Esophagus muscularis mucosa (tissue), 4 donors: ENCODE measurements around the gene PGBD5. TPM values are rescaled to one million over a fixed set of nuclear protein-coding genes. Genes with fewer than 3 reads are reported as not detected.

Source experiments
- DNase-seq: peaks from one replicate; pipeline ENCODE4 v3.0.0-alpha.2; 2017; ENCODE audit errors: extremely low spot score
- H3K27ac ChIP-seq, 4 donors: fragments of 200-600 bp; sonication (generic); replicated peaks in 1 of 4; 1 replicate in 3 of 4; 2 replicates in 1 of 4; pipeline ENCODE4 v1.5.1; 2016 to 2019; ENCODE audit warnings: mild to moderate bottlenecking in 1 of 4
- H3K27me3 ChIP-seq, 4 donors: fragments of 200-600 bp; sonication (generic); one replicate each; pipeline versions ENCODE4 v1.5.1 to v1.6.0; 2016 to 2019
- H3K36me3 ChIP-seq, 4 donors: fragments of 200-600 bp; sonication (generic); one replicate each; pipeline ENCODE4 v1.5.1; 2016 to 2019
- H3K4me1 ChIP-seq, 4 donors: fragments of 200-600 bp; sonication (generic); one replicate each; pipeline ENCODE4 v1.5.1; 2016 to 2019
- H3K4me3 ChIP-seq, 4 donors: fragments of 200-600 bp; sonication (generic); 1 replicate in 2 of 4; 2 replicates in 2 of 4; pipeline ENCODE4 v1.5.1; 2016 to 2019; ENCODE audit warnings: mild to moderate bottlenecking in 4 of 4, moderate library complexity in 1 of 4
- H3K9me3 ChIP-seq, 4 donors: fragments of 200-600 bp; sonication (generic); 1 replicate in 3 of 4; 2 replicates in 1 of 4; pipeline ENCODE4 v1.5.1; 2016 to 2019
- EP300 ChIP-seq: sonication (generic); formaldehyde crosslinking; IDR thresholded peaks from one replicate; pipeline ENCODE4 v1.6.1; 2017; ENCODE audit warnings: antibody characterized with exemption
- POLR2A ChIP-seq: fragments of 450-650 bp; IDR thresholded peaks from one replicate; pipeline ENCODE4 v1.6.1; 2017; ENCODE audit warnings: antibody characterized with exemption, moderate library complexity, mild to moderate bottlenecking, low read depth
- POLR2AphosphoS5 ChIP-seq, 2 donors: sonication (generic); formaldehyde crosslinking; IDR thresholded peaks; one replicate each; pipeline ENCODE4 v1.6.1; 2017; ENCODE audit warnings: antibody characterized with exemption in 2 of 2
- WGBS: methylation state at CpG from one replicate; pipeline ENCODE4 v1.1.5; 2018; 5-methylcytosine and 5-hydroxymethylcytosine counted together
- intact Hi-C: fragments of 100-400 bp; cut with DNase I; formaldehyde crosslinking; loops from one replicate; pipeline ENCODE4 v1.15.1; 2023
- total RNA-seq, 4 donors: library from RNA; depleted of rRNA; stranded (reverse); fragments of >200 nt; gene quantifications; one replicate each; pipeline versions ENCODE4 v1.1.0 to v1.2.1, GENCODE V29; 2016
- TF ChIP-seq, protein P1 (sequence below), 3 experiments: fragments of 200-600 bp in 2 of 3; fragments of 450-650 bp in 1 of 3; sonication (generic) in 2 of 3; IDR thresholded peaks; one replicate each; pipeline ENCODE4 v1.5.1; 2017 to 2019; ENCODE audit warnings: antibody characterized with exemption in 3 of 3, mild to moderate bottlenecking in 2 of 3, moderate library complexity in 1 of 3

PGBD5 gene
- total RNA-seq, 4 donors from 2014 or later, result 0.19 to 1.2 (median 0.62) TPM

DNA sequence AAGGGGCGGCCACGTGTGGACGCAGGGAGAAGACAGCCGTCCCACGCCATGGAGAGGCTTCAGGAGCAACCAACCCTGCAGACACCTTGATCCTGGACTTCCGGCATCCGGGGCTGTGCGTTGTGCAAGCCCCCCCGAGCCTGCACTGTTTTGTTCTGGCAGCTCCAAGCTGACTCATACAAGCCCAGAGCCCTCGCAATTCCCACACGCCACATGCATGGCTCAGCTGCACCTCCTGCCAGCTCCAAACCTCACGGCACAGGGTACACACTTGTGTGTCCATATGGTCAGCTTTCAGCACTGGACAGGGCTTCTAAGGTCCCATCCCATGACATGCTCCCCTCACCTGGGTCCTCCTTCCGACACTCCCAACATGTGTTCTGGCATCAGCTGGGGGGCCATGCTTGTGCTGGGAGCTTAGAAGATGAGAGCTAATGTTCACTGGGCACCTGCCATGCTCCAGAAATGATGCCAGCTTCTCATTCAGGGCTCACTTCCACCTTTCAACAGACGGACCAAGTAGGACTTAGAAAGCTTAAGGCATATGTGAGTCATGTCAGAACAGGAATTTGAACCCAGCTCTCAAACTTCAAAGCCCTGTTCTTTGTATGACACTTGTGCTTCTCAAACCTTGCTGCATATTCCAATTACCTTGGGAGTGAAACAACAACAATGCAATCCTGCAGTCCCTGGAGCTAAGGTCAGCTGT, 137.3 kb downstream of the PGBD5 start:
- H3K4me1 ChIP-seq, result no peaks in the 10 kb centered on the region
- TF ChIP-seq POLR2AphosphoS5 (IDR thresholded peaks at IDR 0.05), result no peak
- TF ChIP-seq POLR2A, result no peak
- no peak for DNase-seq
- intact Hi-C loops, result no loop called here
- H3K9me3 ChIP-seq, result no peaks in the 10 kb centered on the region
- H3K4me3 ChIP-seq, result no peak overlapping the region
- H3K36me3 ChIP-seq, result no peaks in the 10 kb centered on the region
- H3K27me3 ChIP-seq, result peaks cover 0 to 30% (median 0%) of the 10 kb centered on the region in 4 donors
- no peak overlapping the region for H3K27ac ChIP-seq
- 86% methylated on average over 8 of the region's 14 CpGs for WGBS

DNA sequence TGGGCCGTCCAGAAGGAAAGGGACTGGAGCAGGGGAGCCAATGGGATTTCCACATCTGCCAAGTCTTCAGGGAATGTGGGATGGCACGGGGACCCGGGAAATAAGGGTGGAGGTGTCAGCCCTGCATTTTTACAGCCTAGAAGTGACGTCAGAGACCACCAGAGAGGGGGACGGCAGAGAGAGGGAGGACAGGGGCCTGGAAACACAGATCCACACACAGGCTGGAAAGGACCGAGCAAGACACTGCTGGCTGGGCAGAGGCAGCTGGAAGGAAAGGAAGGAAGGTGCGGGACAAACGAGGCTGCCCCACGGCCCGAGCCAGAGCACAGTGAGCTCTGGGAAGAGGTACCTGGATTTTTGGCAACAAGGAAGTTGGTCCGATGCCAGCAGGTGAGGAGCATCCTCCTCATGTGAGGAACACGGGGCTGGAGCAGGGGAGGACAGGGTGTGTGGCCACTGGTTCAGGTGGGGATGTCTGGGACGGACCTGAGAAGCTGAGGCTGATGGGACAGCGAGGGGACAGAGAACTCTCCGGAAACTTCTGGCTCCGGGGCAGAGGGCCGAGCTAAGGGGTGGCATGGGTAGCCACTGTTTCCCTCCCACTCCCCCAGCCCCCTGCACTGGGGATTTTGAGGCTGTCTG, 138.3 kb downstream of the PGBD5 start:
- TF ChIP-seq EP300 (no peak), POLR2A (no peak), POLR2AphosphoS5 (IDR thresholded peaks at IDR 0.05) (no peak)
- TF ChIP-seq, protein P1, sequence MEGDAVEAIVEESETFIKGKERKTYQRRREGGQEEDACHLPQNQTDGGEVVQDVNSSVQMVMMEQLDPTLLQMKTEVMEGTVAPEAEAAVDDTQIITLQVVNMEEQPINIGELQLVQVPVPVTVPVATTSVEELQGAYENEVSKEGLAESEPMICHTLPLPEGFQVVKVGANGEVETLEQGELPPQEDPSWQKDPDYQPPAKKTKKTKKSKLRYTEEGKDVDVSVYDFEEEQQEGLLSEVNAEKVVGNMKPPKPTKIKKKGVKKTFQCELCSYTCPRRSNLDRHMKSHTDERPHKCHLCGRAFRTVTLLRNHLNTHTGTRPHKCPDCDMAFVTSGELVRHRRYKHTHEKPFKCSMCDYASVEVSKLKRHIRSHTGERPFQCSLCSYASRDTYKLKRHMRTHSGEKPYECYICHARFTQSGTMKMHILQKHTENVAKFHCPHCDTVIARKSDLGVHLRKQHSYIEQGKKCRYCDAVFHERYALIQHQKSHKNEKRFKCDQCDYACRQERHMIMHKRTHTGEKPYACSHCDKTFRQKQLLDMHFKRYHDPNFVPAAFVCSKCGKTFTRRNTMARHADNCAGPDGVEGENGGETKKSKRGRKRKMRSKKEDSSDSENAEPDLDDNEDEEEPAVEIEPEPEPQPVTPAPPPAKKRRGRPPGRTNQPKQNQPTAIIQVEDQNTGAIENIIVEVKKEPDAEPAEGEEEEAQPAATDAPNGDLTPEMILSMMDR (IDR thresholded peaks at IDR 0.05), result no peak
- H3K4me3 ChIP-seq, result no peak overlapping the region
- H3K4me1 ChIP-seq, result no peaks in the 10 kb centered on the region
- 82% methylated on average over 15 of the region's 17 CpGs for WGBS
- H3K36me3 ChIP-seq, result peaks cover 0 to 1% (median 0%) of the 10 kb centered on the region in 4 donors
- DNase-seq, result no peak
- peaks cover 0 to 30% (median 0%) of the 10 kb centered on the region in 4 donors for H3K27me3 ChIP-seq
- H3K27ac ChIP-seq, result no peak overlapping the region
- intact Hi-C loops, result no loop called here
- H3K9me3 ChIP-seq, result no peaks in the 10 kb centered on the region

DNA sequence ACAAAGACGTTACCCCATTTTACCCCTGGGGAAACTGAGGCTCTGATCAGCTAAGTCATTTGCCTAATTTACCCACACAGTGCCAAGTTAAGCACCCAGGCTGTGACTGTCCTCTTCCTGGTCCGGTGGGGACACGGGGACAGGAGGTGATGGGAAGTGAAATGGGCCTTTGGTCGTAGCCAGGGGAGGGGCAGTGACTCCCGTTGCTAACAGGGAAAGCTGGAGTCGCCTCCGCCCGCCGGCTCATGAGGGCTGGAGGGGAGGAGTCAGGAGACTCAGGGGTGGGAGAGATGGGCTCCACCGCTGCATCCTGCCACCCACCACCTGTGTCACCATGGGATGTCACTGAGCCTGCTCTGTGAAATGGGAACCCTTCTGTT, 139.3 kb downstream of the PGBD5 start:
- intact Hi-C loops, result no loop called here
- no peak overlapping the region for H3K27ac ChIP-seq
- H3K27me3 ChIP-seq, result peaks cover 0 to 26% (median 0%) of the 10 kb centered on the region in 4 donors
- no peak overlapping the region for H3K4me3 ChIP-seq
- whole genome bisulfite sequencing, result 81% methylated on average over 10 of the region's 10 CpGs
- H3K36me3 ChIP-seq, result peaks cover 0 to 4% (median 1%) of the 10 kb centered on the region in 4 donors
- TF ChIP-seq POLR2AphosphoS5 (IDR thresholded peaks at IDR 0.05), result no peak
- TF ChIP-seq EP300, result no peak
- TF ChIP-seq, protein P1 (IDR thresholded peaks at IDR 0.05), result no peak
- TF ChIP-seq POLR2A, result no peak
- DNase-seq, result no peak
- H3K4me1 ChIP-seq, result peaks cover 0 to 5% (median 4%) of the 10 kb centered on the region in 4 donors
- H3K9me3 ChIP-seq, result no peaks in the 10 kb centered on the region

DNA sequence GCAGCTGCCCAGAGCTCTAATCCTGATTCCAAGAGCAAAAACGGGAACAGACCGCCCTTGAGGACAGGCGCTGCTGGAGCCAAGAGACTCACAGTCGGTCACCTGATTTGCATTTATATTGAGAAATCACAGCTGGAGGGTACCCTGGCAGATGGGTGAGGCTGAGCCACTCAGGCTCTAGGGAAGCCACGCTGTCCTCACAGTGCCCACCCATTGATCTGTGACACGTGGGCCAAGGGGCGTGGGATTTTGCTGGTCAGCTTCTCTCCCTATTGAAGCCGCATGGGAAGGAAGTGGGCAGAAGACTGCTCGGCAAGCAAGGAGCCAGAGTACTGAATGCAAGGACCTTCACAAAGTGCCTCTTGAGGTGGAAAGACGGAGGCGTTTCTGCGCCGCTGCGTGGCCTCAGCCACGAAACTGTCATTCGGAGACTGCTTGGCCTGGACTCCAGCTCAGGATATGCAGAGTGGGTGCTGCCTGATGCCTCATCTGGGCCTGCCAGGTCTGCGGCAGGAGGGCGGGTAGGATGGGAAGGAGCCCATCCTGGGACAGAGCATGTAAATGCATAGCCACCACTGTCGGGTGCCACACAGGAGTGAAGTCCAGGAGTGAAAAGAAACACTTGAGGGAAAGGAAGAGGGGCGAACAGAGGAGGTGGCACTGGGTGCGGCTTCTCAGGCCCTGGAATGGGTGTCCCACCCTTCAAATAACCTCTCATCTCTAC, 139.8 kb downstream of the PGBD5 start:
- Histone ChIP-seq H3K27ac (no peak overlapping the region), H3K27me3 (peaks cover 0 to 25% (median 0%) of the 10 kb centered on the region in 4 donors), H3K4me3 (no peak overlapping the region), H3K9me3 (no peaks in the 10 kb centered on the region), H3K36me3 (peaks cover 0 to 8% (median 4%) of the 10 kb centered on the region in 4 donors), H3K4me1 (peaks cover 0 to 11% (median 7%) of the 10 kb centered on the region in 4 donors)
- intact Hi-C loops, result no loop called here
- WGBS, result 86% methylated on average over 21 of the region's 21 CpGs
- DNase-seq, result no peak
- TF ChIP-seq EP300, result no peak
- TF ChIP-seq, protein P1 (IDR thresholded peaks at IDR 0.05), result no peak
- TF ChIP-seq POLR2A, result no peak
- TF ChIP-seq POLR2AphosphoS5 (IDR thresholded peaks at IDR 0.05), result no peak

- DNase-seq, result no peak
- WGBS, result 91% methylated on average over 7 of the region's 7 CpGs
- no peak overlapping the region for H3K4me3 ChIP-seq
Observed at GRCh38 chr1:230285351-230285750, 140.8 kb downstream of the PGBD5 start.

More at GRCh38 chr1:230285351-230285750, 140.8 kb downstream of the PGBD5 start:
- intact Hi-C loops, result no loop called here
- peaks cover 0 to 25% (median 0%) of the 10 kb centered on the region in 4 donors for H3K27me3 ChIP-seq
- TF ChIP-seq POLR2AphosphoS5 (IDR thresholded peaks at IDR 0.05) (no peak), EP300 (no peak)
- peaks cover 2 to 18% (median 12%) of the 10 kb centered on the region in 4 donors for H3K36me3 ChIP-seq
- H3K9me3 ChIP-seq, result no peaks in the 10 kb centered on the region
- H3K4me1 ChIP-seq, result peaks cover 0 to 16% (median 10%) of the 10 kb centered on the region in 4 donors
- no peak overlapping the region for H3K27ac ChIP-seq
